ENCODE data around the gene LBP. TPM values are rescaled to one million over a fixed set of nuclear protein-coding genes. Genes with fewer than 3 reads are reported as not detected.
A peak's percentile ranks its signal among the peaks of the same experiment; 100 is the strongest.

LBP gene
- polyA plus RNA-seq, 1 donor from 2014 or later, result not detected

- Histone ChIP-seq H2AFZ (ENCODE audit: low read depth, low read length) (no peak overlapping the region), H3K4me2 (ENCODE audit: low read length) (no peak overlapping the region), H3K9me2 (ENCODE audit: insufficient read depth, low read length) (no peaks in the 10 kb centered on the region), H3K79me2 (replicated peaks; ENCODE audit: insufficient read depth, low read length) (no peaks in the 10 kb centered on the region), H3K36me3 (ENCODE audit: insufficient read depth, low read length) (no peaks in the 10 kb centered on the region), H3K4me3 (ENCODE audit: low read length) (no peak overlapping the region), H3K9me3 (ENCODE audit: low read length) (no peaks in the 10 kb centered on the region), H3F3A (ENCODE audit: insufficient read depth, low read length, poor library complexity, severe bottlenecking) (no peaks in the 10 kb centered on the region), H3K27me3 (ENCODE audit: insufficient read depth, low read depth, low read length) (no peaks in the 10 kb centered on the region), H3K27ac (ENCODE audit: low read length) (no peak overlapping the region), H3K9ac (ENCODE audit: low read length) (no peak overlapping the region), H4K20me1 (ENCODE audit: insufficient read depth) (no peaks in the 10 kb centered on the region)
- TF ChIP-seq EP300 (conservative IDR thresholded peaks at IDR 0.05; ENCODE audit: poor library complexity, severe bottlenecking), result no peak
- TF ChIP-seq SMC3 (conservative IDR thresholded peaks at IDR 0.05; ENCODE audit: poor library complexity), result peak; percentile 60
- no peak for TF ChIP-seq POLR2AphosphoS5 (IDR thresholded peaks at IDR 0.05)
- TF ChIP-seq MXI1 (conservative IDR thresholded peaks at IDR 0.05; ENCODE audit: poor library complexity, severe bottlenecking), result no peak
- TF ChIP-seq EZH2 (IDR thresholded peaks at IDR 0.05; ENCODE audit: borderline replicate concordance, insufficient read depth, low read length, poor library complexity, severe bottlenecking), result no peak
- no peak for TF ChIP-seq TAF1 (IDR thresholded peaks at IDR 0.05; ENCODE audit: low read depth)
- TF ChIP-seq RAD21 (conservative IDR thresholded peaks at IDR 0.05), result peak; percentile 62
- TF ChIP-seq, protein P1, sequence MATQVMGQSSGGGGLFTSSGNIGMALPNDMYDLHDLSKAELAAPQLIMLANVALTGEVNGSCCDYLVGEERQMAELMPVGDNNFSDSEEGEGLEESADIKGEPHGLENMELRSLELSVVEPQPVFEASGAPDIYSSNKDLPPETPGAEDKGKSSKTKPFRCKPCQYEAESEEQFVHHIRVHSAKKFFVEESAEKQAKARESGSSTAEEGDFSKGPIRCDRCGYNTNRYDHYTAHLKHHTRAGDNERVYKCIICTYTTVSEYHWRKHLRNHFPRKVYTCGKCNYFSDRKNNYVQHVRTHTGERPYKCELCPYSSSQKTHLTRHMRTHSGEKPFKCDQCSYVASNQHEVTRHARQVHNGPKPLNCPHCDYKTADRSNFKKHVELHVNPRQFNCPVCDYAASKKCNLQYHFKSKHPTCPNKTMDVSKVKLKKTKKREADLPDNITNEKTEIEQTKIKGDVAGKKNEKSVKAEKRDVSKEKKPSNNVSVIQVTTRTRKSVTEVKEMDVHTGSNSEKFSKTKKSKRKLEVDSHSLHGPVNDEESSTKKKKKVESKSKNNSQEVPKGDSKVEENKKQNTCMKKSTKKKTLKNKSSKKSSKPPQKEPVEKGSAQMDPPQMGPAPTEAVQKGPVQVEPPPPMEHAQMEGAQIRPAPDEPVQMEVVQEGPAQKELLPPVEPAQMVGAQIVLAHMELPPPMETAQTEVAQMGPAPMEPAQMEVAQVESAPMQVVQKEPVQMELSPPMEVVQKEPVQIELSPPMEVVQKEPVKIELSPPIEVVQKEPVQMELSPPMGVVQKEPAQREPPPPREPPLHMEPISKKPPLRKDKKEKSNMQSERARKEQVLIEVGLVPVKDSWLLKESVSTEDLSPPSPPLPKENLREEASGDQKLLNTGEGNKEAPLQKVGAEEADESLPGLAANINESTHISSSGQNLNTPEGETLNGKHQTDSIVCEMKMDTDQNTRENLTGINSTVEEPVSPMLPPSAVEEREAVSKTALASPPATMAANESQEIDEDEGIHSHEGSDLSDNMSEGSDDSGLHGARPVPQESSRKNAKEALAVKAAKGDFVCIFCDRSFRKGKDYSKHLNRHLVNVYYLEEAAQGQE (IDR thresholded peaks at IDR 0.05; ENCODE audit: borderline replicate concordance), result no peak
- TF ChIP-seq CTCF (IDR thresholded peaks at IDR 0.05; ENCODE audit: poor library complexity, severe bottlenecking), result peak; percentile 62
Observed at GRCh38 chr20:38321959-38322598, 24.2 kb upstream of the LBP start.

- no peak for TF ChIP-seq EZH2 (IDR thresholded peaks at IDR 0.05; ENCODE audit: borderline replicate concordance, insufficient read depth, low read length, poor library complexity, severe bottlenecking)
- TF ChIP-seq RAD21 (conservative IDR thresholded peaks at IDR 0.05), result no peak
Observed at GRCh38 chr20:38324159-38324558, 22.1 kb upstream of the LBP start.

More at GRCh38 chr20:38324159-38324558, 22.1 kb upstream of the LBP start:
- Histone ChIP-seq H4K20me1 (ENCODE audit: insufficient read depth) (no peaks in the 10 kb centered on the region), H3K27ac (ENCODE audit: low read length) (no peak overlapping the region), H3K27me3 (ENCODE audit: insufficient read depth, low read depth, low read length) (no peaks in the 10 kb centered on the region), H3K4me3 (ENCODE audit: low read length) (no peak overlapping the region), H3K36me3 (ENCODE audit: insufficient read depth, low read length) (no peaks in the 10 kb centered on the region), H3K9ac (ENCODE audit: low read length) (no peak overlapping the region), H2AFZ (ENCODE audit: low read depth, low read length) (no peak overlapping the region), H3F3A (ENCODE audit: insufficient read depth, low read length, poor library complexity, severe bottlenecking) (no peaks in the 10 kb centered on the region), H3K9me3 (ENCODE audit: low read length) (no peaks in the 10 kb centered on the region), H3K79me2 (replicated peaks; ENCODE audit: insufficient read depth, low read length) (no peaks in the 10 kb centered on the region), H3K4me2 (ENCODE audit: low read length) (no peak overlapping the region), H3K9me2 (ENCODE audit: insufficient read depth, low read length) (no peaks in the 10 kb centered on the region)

Data from neural cell (in vitro differentiated cells).